Measurements from ENCODE around the gene USP31. TPM values are rescaled to one million over a fixed set of nuclear protein-coding genes. Genes with fewer than 3 reads are reported as not detected.

Gene USP31
- total RNA-seq, 1 experiment from 2014 or later = 6.7 TPM

DNA sequence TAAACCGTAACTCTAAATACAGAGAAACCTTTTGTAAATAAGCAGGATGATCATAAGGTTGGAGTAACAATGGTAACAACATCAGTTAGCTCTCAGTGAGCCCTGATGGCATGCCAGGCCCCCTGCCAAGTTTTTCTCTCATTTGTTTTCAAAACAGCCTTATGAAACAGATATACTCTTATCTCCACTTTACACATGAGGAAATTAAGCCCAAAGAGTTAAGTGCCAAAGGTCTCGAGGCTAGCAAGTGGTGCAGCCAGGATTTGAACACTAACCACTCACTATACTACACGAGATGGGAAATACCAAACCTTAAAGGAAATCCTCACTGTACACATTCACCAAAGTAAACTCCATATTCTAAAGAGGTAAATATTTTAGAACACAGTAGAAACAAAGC lies 15.0 kb downstream of the USP31 start:
- intact Hi-C loops (cut with micrococcal nuclease) = no loop called here
- ChIA-PET CTCF (no interaction called here), POLR2A (ENCODE audit: unreplicated experiment) (no interaction called here)

DNA sequence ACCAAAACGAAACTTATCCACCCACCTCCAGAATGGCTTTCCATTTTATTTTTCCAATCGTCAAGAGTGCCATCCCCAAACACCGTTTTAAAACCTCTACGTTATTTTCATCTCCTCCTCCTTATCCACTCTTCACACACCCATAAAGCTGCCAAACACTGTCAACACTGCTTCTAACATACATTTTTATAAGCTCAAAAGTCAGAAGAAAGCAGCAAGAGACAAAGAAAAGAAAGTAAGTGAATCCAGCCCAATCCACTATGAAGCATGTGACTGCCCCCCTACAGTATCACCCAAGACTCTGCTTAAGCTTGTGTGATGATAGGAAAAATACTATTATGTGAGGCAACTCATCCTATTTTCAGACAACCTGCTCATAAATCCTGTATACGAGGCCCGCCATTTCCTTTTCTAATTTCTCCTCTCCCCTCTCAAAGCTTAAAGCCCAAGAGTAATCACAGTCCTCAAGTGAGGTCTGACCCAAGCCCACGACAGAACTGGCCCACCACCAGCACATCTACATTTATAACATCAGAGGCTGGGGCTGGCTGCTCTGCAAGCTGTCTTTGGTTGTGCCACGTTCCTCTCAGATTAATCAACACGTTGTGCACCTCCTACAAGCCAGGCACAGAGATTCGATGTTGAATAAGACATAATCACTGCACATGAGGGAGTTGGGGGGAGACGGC lies 16.3 kb downstream of the USP31 start:
- no peak overlapping the region for H2AFZ ChIP-seq (ENCODE audit: low read length)
- ChIA-PET CTCF (no interaction called here), POLR2A (ENCODE audit: unreplicated experiment) (no interaction called here)
- no peaks in the 10 kb centered on the region for H3F3A ChIP-seq (ENCODE audit: low read length, unreplicated experiment)
- DNase-seq (no peak), ATAC-seq (no peak)
- peaks cover 4% of the 10 kb centered on the region; the same call in 1 of the 2 replicates for H3K4me1 ChIP-seq (ENCODE audit: insufficient read depth, low read length)
- no peak overlapping the region for H3K4me3 ChIP-seq (ENCODE audit: low read length)
- no peaks in the 10 kb centered on the region for H4K20me1 ChIP-seq (ENCODE audit: low read length)
- H3K79me2 ChIP-seq (ENCODE audit: low read length) = peaks cover 95% of the 10 kb centered on the region
- H3K9me2 ChIP-seq (replicated peaks; ENCODE audit: low read length) = no peaks in the 10 kb centered on the region
- no TSS peak for BruUV-seq (replicated peaks)
- TF ChIP-seq EZH2phosphoT487 (IDR thresholded peaks at IDR 0.05; ENCODE audit: borderline replicate concordance, low read length) = no peak
- TF ChIP-seq, protein P1, sequence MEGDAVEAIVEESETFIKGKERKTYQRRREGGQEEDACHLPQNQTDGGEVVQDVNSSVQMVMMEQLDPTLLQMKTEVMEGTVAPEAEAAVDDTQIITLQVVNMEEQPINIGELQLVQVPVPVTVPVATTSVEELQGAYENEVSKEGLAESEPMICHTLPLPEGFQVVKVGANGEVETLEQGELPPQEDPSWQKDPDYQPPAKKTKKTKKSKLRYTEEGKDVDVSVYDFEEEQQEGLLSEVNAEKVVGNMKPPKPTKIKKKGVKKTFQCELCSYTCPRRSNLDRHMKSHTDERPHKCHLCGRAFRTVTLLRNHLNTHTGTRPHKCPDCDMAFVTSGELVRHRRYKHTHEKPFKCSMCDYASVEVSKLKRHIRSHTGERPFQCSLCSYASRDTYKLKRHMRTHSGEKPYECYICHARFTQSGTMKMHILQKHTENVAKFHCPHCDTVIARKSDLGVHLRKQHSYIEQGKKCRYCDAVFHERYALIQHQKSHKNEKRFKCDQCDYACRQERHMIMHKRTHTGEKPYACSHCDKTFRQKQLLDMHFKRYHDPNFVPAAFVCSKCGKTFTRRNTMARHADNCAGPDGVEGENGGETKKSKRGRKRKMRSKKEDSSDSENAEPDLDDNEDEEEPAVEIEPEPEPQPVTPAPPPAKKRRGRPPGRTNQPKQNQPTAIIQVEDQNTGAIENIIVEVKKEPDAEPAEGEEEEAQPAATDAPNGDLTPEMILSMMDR (conservative IDR thresholded peaks at IDR 0.05; ENCODE audit: low read depth, low read length) = no peak
- intact Hi-C loops (cut with micrococcal nuclease) = no loop called here
- H3K9me3 ChIP-seq (ENCODE audit: low read length) = no peaks in the 10 kb centered on the region
- no peaks in the 10 kb centered on the region; the same call in 1 of the 2 replicates for H3K36me3 ChIP-seq (ENCODE audit: low read depth, low read length)
- no peak overlapping the region for H3K9ac ChIP-seq (ENCODE audit: low read length)
- no peak overlapping the region for H3K27ac ChIP-seq (ENCODE audit: low read length)
- no peaks in the 10 kb centered on the region for H3K27me3 ChIP-seq (ENCODE audit: low read length)
- H3K4me2 ChIP-seq (ENCODE audit: low read length) = no peak overlapping the region

More for the DNA sequence above, 15.0 kb downstream of the USP31 start:
- Histone ChIP-seq H4K20me1 (ENCODE audit: low read length) (no peaks in the 10 kb centered on the region), H3K4me1 (ENCODE audit: insufficient read depth, low read length) (peaks cover 8% of the 10 kb centered on the region; the same call in 1 of the 2 replicates), H3K27me3 (ENCODE audit: low read length) (no peaks in the 10 kb centered on the region), H3K9me2 (replicated peaks; ENCODE audit: low read length) (no peaks in the 10 kb centered on the region), H3K27ac (ENCODE audit: low read length) (no peak overlapping the region), H3K9ac (ENCODE audit: low read length) (no peak overlapping the region), H3K4me3 (ENCODE audit: low read length) (no peak overlapping the region), H3K36me3 (ENCODE audit: low read depth, low read length) (no peaks in the 10 kb centered on the region; the same call in 1 of the 2 replicates), H3K4me2 (ENCODE audit: low read length) (no peak overlapping the region), H3K79me2 (ENCODE audit: low read length) (peaks cover 95% of the 10 kb centered on the region), H3F3A (ENCODE audit: low read length, unreplicated experiment) (no peaks in the 10 kb centered on the region), H2AFZ (ENCODE audit: low read length) (no peak overlapping the region), H3K9me3 (ENCODE audit: low read length) (no peaks in the 10 kb centered on the region)
- DNase-seq = no peak
- no TSS peak for BruUV-seq (replicated peaks)
- ATAC-seq = no peak
- no peak for TF ChIP-seq EZH2 (IDR thresholded peaks at IDR 0.05; ENCODE audit: low read length, unreplicated experiment)
- no peak for TF ChIP-seq EZH2phosphoT487 (IDR thresholded peaks at IDR 0.05; ENCODE audit: borderline replicate concordance, low read length)
- TF ChIP-seq, protein P1 (conservative IDR thresholded peaks at IDR 0.05; ENCODE audit: low read depth, low read length) = no peak

DNA sequence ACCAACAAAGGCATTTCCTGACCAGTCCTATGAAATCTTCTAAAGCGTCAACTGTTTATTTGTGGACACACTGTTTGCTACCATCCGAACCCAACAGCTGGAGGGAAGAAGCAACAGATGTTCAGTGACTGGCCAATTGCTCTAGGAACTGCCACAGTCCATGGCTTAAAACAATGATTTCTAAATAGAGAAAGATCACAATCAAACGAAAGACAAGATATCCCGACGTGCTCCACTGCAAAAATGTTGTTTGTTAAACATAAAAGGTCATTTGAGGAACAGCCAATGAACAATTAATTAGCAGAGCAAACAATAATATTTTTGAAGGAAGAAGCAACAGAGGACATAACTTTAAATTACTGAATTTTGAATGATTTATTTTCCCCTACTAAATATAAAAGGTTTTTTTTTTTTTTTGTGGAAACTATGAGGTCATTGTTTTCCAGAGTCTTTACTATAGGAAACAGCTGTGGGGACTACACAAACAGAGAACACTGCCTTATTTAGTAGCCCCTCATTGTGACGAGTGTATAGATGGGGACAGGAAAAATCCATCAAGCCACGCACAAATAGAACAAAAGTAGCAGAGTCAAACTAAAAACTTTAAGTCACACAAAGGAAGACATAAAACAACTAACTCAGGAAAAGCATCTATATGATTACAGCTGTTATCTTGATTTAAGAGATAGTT lies 17.2 kb downstream of the USP31 start:
- H3K9me3 ChIP-seq (ENCODE audit: low read length) = no peaks in the 10 kb centered on the region
- H3K79me2 ChIP-seq (ENCODE audit: low read length) = peaks cover 92% of the 10 kb centered on the region
- no peak for TF ChIP-seq EZH2phosphoT487 (IDR thresholded peaks at IDR 0.05; ENCODE audit: borderline replicate concordance, low read length)
- no peak for TF ChIP-seq EZH2 (IDR thresholded peaks at IDR 0.05; ENCODE audit: low read length, unreplicated experiment)
- TF ChIP-seq, protein P1 (conservative IDR thresholded peaks at IDR 0.05; ENCODE audit: low read depth, low read length) = no peak
- POLR2A ChIA-PET (ENCODE audit: unreplicated experiment) = no interaction called here
- H2AFZ ChIP-seq (ENCODE audit: low read length) = no peak overlapping the region
- no peak overlapping the region for H3K4me3 ChIP-seq (ENCODE audit: low read length)
- H3K36me3 ChIP-seq (ENCODE audit: low read depth, low read length) = no peaks in the 10 kb centered on the region
- no peak for DNase-seq
- intact Hi-C loops (cut with micrococcal nuclease) = no loop called here
- CTCF ChIA-PET = no interaction called here
- H4K20me1 ChIP-seq (ENCODE audit: low read length) = no peaks in the 10 kb centered on the region
- H3K4me1 ChIP-seq (ENCODE audit: insufficient read depth, low read length) = no peaks in the 10 kb centered on the region
- no peak overlapping the region for H3K9ac ChIP-seq (ENCODE audit: low read length)
- no peaks in the 10 kb centered on the region for H3K27me3 ChIP-seq (ENCODE audit: low read length)
- no TSS peak for BruUV-seq (replicated peaks)
- no peaks in the 10 kb centered on the region for H3K9me2 ChIP-seq (replicated peaks; ENCODE audit: low read length)
- no peak overlapping the region for H3K27ac ChIP-seq (ENCODE audit: low read length)
- no peak overlapping the region for H3K4me2 ChIP-seq (ENCODE audit: low read length)
- H3F3A ChIP-seq (ENCODE audit: low read length, unreplicated experiment) = no peaks in the 10 kb centered on the region
- ATAC-seq = no peak
